Type B pancreatic cell (in vitro differentiated cells): ENCODE data around the gene COLEC12. TPM values are rescaled to one million over a fixed set of nuclear protein-coding genes. Genes with fewer than 3 reads are reported as not detected.

Source experiments
- DNase-seq: peaks from one replicate; pipeline ENCODE4 v3.0.0; 2021; ENCODE audit warnings: mixed read lengths; ENCODE audit not compliant: unreplicated experiment; ENCODE audit errors: extremely low spot score
- H3K27ac Mint-ChIP-seq: 2 replicates; pipeline ENCODE4 v1.8.0; 2021; ENCODE audit warnings: mild to moderate bottlenecking, mixed read lengths
- H3K27me3 Mint-ChIP-seq: 2 replicates; pipeline ENCODE4 v1.8.0; 2021; ENCODE audit warnings: mixed read lengths
- H3K36me3 Mint-ChIP-seq: 2 replicates; pipeline ENCODE4 v1.8.0; 2021; ENCODE audit warnings: mixed read lengths
- H3K4me1 Mint-ChIP-seq: one replicate; pipeline ENCODE4 v1.8.0; 2021; ENCODE audit warnings: mixed read lengths; ENCODE audit not compliant: unreplicated experiment
- H3K4me3 Mint-ChIP-seq: 2 replicates; pipeline ENCODE4 v1.8.0; 2021; ENCODE audit warnings: mild to moderate bottlenecking, mixed read lengths
- H3K9me3 Mint-ChIP-seq: 2 replicates; pipeline ENCODE4 v1.8.0; 2021; ENCODE audit warnings: mixed read lengths
- total RNA-seq: library from RNA; stranded (reverse); gene quantifications from 2 replicates; pipeline ENCODE4 v1.2.1, GENCODE V29; 2021; ENCODE audit warnings: low replicate concordance
- TF ChIP-seq, protein P1 (sequence below): fragments of 200-600 bp; sonication (generic); conservative IDR thresholded peaks from 2 replicates; pipeline ENCODE4 v1.5.0; 2021; ENCODE audit warnings: antibody characterized with exemption, mild to moderate bottlenecking

COLEC12 gene
- total RNA-seq, 1 donor from 2014 or later, result 61.3 TPM

DNA sequence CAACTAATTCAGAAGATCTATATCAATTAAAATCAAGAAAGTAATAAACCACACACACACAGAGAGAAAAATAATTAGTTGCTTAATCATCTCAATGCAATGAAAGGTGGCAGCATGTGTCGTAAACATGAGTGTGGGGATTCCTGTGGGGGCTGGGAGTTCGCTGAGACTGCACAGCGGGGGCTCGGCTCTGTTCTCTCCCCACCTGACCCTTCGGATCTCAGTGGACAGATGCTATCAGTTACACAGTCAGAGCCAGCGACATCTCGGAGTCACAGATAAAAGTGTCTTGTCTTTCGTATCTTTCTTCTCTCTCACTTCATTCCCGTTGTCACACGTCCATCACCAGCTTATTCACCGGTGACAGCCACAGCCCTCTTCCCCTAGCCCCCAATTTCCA is 37.1 kb downstream of the COLEC12 start:
- no peaks in the 10 kb centered on the region for H3K9me3 Mint-ChIP-seq
- DNase-seq, result no peak
- no peak overlapping the region for H3K27ac Mint-ChIP-seq
- peaks cover 14% of the 10 kb centered on the region for H3K27me3 Mint-ChIP-seq
- TF ChIP-seq, protein P1, sequence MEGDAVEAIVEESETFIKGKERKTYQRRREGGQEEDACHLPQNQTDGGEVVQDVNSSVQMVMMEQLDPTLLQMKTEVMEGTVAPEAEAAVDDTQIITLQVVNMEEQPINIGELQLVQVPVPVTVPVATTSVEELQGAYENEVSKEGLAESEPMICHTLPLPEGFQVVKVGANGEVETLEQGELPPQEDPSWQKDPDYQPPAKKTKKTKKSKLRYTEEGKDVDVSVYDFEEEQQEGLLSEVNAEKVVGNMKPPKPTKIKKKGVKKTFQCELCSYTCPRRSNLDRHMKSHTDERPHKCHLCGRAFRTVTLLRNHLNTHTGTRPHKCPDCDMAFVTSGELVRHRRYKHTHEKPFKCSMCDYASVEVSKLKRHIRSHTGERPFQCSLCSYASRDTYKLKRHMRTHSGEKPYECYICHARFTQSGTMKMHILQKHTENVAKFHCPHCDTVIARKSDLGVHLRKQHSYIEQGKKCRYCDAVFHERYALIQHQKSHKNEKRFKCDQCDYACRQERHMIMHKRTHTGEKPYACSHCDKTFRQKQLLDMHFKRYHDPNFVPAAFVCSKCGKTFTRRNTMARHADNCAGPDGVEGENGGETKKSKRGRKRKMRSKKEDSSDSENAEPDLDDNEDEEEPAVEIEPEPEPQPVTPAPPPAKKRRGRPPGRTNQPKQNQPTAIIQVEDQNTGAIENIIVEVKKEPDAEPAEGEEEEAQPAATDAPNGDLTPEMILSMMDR, result no peak
- no peak overlapping the region for H3K4me3 Mint-ChIP-seq
- H3K4me1 Mint-ChIP-seq, result peaks cover 27% of the 10 kb centered on the region
- H3K36me3 Mint-ChIP-seq, result peaks cover 15% of the 10 kb centered on the region

DNA sequence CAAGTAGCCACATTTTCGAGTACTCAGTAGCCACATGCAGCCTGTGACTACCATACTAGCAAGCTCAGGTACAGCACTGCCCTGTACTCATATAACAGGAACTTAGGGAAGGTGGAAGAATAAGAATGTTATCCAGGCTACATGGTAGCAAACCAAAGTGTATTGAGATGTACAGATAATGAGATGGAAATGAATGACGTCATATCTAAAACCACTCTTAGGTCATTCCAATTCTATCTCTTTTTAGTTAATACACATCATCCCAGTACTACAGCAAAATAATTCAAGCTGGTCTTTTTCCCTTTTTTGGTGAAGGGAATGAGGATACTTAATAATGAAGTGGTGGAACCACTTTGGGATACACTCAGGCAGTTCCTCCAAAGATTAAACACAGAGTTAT is 38.7 kb downstream of the COLEC12 start:
- H3K4me3 Mint-ChIP-seq, result no peak overlapping the region
- DNase-seq, result no peak
- peaks cover 18% of the 10 kb centered on the region for H3K27me3 Mint-ChIP-seq
- TF ChIP-seq, protein P1, result no peak
- H3K36me3 Mint-ChIP-seq, result peaks cover 12% of the 10 kb centered on the region
- H3K4me1 Mint-ChIP-seq, result peaks cover 37% of the 10 kb centered on the region
- no peak overlapping the region for H3K27ac Mint-ChIP-seq
- H3K9me3 Mint-ChIP-seq, result no peaks in the 10 kb centered on the region

DNA sequence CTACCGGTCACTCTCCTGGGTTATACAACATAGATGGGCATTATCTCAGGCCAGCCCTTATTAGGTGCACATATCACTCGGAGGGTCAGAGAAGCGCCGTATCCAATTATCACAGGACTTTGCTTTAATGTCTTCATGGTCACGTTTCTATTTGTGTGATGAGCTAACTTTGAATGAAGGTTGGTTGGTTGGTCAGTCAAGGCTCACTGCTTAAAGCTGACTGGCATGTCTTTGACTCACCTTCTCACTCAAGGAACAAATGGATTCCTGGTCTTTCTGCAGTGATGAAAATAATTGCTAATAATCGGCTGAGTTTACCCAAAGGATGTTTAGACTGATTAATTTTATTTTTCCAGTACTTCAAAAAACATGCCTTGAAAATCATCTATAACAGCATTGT is 39.7 kb downstream of the COLEC12 start:
- Mint-ChIP-seq H3K9me3 (no peaks in the 10 kb centered on the region), H3K36me3 (peaks cover 12% of the 10 kb centered on the region), H3K4me3 (no peak overlapping the region), H3K4me1 (peaks cover 44% of the 10 kb centered on the region), H3K27me3 (peaks cover 18% of the 10 kb centered on the region), H3K27ac (no peak overlapping the region)
- TF ChIP-seq, protein P1, result no peak
- DNase-seq, result no peak

DNA sequence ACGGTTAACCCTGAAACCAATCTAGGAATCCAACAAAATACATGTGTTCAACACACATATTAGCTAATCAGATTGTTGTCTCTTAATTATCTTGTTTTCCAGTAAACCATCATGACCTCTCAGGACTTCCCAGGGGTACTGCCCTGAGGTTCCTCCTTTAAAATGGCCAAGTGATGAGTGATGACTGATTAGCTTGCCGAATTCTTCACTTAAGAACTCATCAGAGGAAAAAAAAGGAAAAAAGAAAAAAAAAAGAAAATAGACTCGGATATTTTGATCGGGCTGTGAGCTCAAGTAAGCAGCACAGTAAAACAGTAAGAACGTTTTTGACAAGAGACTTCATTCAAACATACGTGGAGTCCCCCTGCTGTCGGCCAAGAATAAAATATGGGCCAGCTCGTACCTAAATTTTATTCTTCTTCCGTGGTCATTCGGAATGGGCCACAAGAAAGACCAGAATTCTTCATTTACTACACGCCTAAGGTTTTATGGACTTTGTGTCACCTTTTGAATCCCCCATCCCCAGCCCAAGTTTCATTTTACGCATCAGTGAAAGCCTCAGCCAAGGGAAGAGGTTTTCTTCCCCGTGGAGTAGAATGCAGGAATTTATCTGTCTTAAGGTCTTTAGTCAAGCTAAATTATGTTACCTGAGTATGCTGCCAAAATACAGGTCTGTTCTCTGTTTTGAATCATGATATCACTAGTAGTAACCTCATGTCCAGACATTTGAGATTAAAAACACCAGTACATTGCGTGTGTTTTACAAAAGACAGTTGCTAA is 40.5 kb downstream of the COLEC12 start:
- no peak for DNase-seq
- peaks cover 12% of the 10 kb centered on the region for H3K36me3 Mint-ChIP-seq
- peaks cover under 1% of the 10 kb centered on the region for H3K9me3 Mint-ChIP-seq
- H3K4me3 Mint-ChIP-seq, result no peak overlapping the region
- no peak overlapping the region for H3K27ac Mint-ChIP-seq
- TF ChIP-seq, protein P1, result no peak
- H3K27me3 Mint-ChIP-seq, result peaks cover 18% of the 10 kb centered on the region
- H3K4me1 Mint-ChIP-seq, result peaks cover 45% of the 10 kb centered on the region

DNA sequence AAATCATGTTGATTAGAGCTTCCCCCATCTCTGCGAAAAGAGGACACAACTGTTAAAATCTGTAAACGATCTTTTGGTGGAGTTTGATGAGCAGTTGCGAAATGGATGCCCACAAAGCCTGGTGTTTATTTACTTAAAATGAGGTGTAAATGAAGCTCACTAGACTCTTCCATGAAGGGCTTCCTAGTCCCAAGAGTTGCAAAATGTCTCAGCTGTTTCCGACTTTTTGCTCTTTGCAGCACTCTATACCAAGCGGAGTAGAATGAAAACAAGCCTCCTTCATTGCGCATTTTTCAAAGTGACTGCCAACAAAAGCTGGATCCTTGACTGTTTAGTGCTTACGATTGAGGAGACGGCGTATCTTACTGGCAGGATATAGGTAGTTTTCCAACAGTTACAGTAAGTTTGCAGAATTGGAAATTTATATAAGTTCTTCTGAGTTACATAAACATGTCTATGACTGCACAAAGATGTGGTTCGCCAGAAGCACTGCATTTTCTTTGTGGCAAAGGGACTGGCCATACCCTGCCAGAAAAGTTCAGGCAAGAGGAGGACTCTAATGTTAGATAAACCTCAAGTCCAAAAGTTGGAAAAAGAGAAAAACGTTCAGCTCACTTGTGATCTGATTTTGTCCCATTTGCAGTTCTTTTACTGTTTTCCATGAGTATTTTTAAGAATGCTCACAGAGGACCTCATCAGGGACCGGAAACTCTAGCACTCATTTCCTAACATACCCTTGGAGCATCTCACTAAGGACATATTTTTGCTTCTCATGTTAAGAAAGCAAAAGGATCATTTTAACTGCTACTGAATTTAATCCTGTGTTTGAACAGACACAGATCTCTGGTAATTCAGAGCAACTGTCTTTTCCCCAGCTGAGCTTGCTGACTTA is 42.7 kb downstream of the COLEC12 start:
- H3K27ac Mint-ChIP-seq, result peak overlapping the region; percentile 80
- peaks cover 5% of the 10 kb centered on the region for H3K36me3 Mint-ChIP-seq
- H3K27me3 Mint-ChIP-seq, result peaks cover 6% of the 10 kb centered on the region
- TF ChIP-seq, protein P1, result no peak
- peak overlapping the region; percentile 54 for H3K4me3 Mint-ChIP-seq
- peaks cover 45% of the 10 kb centered on the region for H3K4me1 Mint-ChIP-seq
- H3K9me3 Mint-ChIP-seq, result peaks cover 12% of the 10 kb centered on the region
- DNase-seq, result no peak
